HG03378 (cell line): ENCODE results near the gene DMXL1.
"Not testable (repeated sequence)": the region's sequence is repeated elsewhere in the genome, so short reads cannot be mapped to it uniquely, and the experiment has no call there.

ENCODE experiments used
- ATAC-seq: cut with Tn5 transposase; IDR thresholded peaks from one replicate; pipeline ENCODE4 v1.9.1; 2021; ENCODE audit warnings: mild to moderate bottlenecking, moderate library complexity; ENCODE audit not compliant: unreplicated experiment

Gene DMXL1

GRCh38 chr5:119063579-119064379, 7.1 kb upstream of the DMXL1 start:
- ATAC-seq, result peak; percentile 81

- no peak for ATAC-seq
These were observed 3.4 kb upstream of the DMXL1 start for GRCh38 chr5:119067450-119067849.

GRCh38 chr5:119070578-119070827, 384 bp upstream of the DMXL1 start:
- ATAC-seq, result peak; percentile 65

GRCh38 chr5:119071561-119071995, 691 bp downstream of the DMXL1 start:
- peak; percentile 2 for ATAC-seq

- no peak for ATAC-seq
These were observed 1.6 kb downstream of the DMXL1 start for GRCh38 chr5:119072496-119072895.

GRCh38 chr5:119073746-119074337, 3.0 kb downstream of the DMXL1 start:
- ATAC-seq, result not testable (repeated sequence)

- peak; percentile 38 for ATAC-seq
These were observed 3.5 kb downstream of the DMXL1 start for GRCh38 chr5:119074419-119074818.

- not testable (repeated sequence) for ATAC-seq
These were observed 4.4 kb downstream of the DMXL1 start for GRCh38 chr5:119075269-119075668.

GRCh38 chr5:119076080-119076479, 5.2 kb downstream of the DMXL1 start:
- no peak for ATAC-seq

- ATAC-seq, result no peak
These were observed 6.6 kb downstream of the DMXL1 start for GRCh38 chr5:119077444-119077843.

GRCh38 chr5:119078071-119078846, 7.4 kb downstream of the DMXL1 start:
- ATAC-seq, result no peak

- ATAC-seq, result no peak
These were observed 8.0 kb downstream of the DMXL1 start for GRCh38 chr5:119078861-119079260.

GRCh38 chr5:119079318-119079921, 8.5 kb downstream of the DMXL1 start:
- ATAC-seq, result peak; percentile 54

GRCh38 chr5:119080936-119081335, 10.0 kb downstream of the DMXL1 start:
- no peak for ATAC-seq

- no peak for ATAC-seq
These were observed 11.8 kb downstream of the DMXL1 start for GRCh38 chr5:119082691-119083090.

GRCh38 chr5:119083679-119084078, 12.8 kb downstream of the DMXL1 start:
- ATAC-seq, result no peak

- no peak for ATAC-seq
These were observed 17.6 kb downstream of the DMXL1 start for GRCh38 chr5:119088438-119088837.

GRCh38 chr5:119095611-119096010, 24.7 kb downstream of the DMXL1 start:
- ATAC-seq, result no peak

GRCh38 chr5:119105971-119106370, 35.1 kb downstream of the DMXL1 start:
- no peak for ATAC-seq

GRCh38 chr5:119112151-119112550, 41.3 kb downstream of the DMXL1 start:
- no peak for ATAC-seq

GRCh38 chr5:119117237-119117636, 46.4 kb downstream of the DMXL1 start:
- ATAC-seq, result no peak

- no peak for ATAC-seq
These were observed 47.1 kb downstream of the DMXL1 start for GRCh38 chr5:119118000-119118399.
